GM19328 (cell line): ENCODE data around the gene ADGRE1.

Experiments
- ATAC-seq: cut with Tn5 transposase; IDR thresholded peaks from one replicate; pipeline ENCODE4 v1.9.1; 2021; ENCODE audit warnings: mild to moderate bottlenecking, moderate library complexity; ENCODE audit not compliant: unreplicated experiment

ADGRE1 gene

DNA sequence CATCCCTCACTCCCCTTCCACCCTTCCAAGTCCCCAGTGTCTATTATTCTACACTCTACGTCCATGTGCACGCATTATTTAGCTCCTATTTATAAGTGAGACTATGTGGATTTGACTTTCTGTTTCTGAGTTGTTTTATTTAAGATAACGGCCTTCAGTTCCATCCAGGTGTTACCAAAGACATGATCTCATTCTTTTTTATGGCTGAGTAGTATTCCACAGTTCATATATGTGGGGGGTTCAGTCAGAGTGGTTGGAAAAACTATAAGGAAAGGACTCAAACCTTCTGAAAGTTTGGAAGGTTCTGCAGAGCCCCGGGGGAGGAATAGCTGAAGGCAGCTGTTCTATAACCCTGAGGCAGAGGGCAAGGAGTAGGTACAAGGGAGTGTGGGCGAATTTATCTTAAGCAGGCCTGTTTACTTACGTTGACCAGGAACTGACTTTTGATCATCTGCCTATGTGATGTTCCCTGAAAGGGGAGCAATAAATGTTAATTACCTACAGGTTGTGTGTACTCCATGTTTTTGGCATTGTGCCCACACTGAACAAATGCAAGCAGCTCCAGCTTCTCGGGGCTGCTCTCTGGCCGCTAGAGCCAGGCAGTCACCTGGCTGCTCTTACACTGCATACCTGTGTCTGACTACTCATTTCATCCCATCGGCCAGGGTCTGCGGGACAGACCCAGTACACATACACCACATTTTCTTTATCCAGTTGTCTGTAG, 13.5 kb upstream of the ADGRE1 start:
- ATAC-seq: no peak

DNA sequence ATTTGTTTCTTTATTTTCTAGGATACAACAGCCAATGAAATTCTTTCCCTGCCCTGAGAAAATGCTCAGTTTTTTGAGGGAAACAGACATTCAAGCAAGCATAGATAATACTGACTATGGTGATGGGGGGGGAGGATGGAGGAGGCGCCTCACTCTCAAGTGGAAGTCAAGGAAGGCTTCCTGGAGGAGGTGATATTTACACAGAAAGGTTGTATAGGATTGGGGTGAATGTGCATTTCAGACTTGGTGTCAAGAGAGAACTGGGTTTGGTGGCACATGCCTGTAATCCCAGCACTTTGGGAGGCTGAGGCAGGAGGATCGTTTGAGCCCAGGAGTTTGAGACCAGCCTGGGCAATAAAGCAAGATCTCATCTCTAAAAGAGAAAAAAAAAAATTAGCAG, 12.2 kb upstream of the ADGRE1 start:
- ATAC-seq: no peak

DNA sequence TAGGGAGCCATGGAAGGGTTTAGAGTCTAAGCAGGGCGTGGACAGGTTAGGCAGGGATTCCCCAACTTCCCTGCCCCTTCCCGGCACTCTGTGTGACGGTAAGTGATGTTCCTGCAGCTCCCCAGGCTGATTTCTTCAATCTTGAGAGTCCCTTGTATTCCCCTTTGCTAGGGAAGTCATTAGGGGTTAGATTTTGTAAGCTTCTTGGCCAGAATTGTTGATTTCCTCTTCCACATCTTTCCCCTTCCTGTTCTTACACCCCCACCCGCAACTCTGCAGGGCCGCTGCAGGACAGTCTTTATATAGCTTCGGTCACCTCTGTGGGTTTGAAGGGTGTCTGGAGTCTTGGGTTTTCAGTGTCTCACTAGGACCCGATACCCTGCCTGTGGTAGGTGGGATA, 10.6 kb upstream of the ADGRE1 start:
- ATAC-seq: no peak

DNA sequence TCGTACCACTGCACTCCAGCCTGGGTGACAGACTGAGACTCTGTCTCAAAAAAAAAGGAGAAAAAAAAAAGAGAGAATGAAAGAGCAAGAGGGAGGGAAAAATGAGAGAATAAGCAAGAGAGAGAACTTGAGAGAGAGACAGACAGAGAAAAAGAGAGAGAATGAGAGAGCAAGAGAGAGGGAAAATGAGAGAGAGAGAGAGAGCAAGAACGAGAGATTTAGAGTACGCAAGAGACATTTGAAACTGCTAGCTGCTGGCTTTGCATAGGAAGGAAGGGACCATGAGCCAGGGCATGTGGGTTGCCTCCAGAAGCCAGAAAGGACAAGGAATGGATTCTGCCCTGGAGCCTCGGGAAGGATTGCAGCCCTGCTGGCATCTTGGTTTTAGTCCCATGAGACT, 9.6 kb upstream of the ADGRE1 start:
- ATAC-seq: no peak

DNA sequence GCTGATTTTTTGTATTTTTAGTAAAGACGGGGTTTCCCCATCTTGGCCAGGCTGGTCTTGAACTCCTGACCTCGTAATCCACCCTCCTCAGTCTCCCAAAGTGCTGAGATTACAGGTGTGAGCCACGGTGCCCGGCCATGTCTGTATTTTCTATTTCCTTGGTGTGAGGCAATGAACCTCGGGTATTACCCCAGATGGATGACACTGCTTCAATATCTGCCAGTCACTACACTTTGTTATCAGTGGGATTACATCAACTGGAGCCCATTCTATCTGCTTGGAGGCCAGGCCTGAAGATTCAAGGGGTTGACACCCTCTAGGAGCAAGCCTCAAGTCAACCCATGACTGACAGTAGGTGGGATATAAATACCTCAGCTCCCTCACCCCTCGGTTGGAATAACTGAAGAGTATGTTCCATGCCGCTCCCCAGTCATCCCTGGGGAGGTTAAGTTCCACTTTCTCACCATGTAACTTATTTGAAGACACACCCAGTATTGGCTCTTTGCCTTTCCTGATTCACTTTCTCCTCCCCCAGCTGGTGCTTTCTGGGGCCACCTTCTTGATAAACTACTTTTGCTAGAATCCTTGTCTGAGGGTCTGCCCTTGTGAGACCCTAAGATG, 992 bp upstream of the ADGRE1 start:
- ATAC-seq: no peak

DNA sequence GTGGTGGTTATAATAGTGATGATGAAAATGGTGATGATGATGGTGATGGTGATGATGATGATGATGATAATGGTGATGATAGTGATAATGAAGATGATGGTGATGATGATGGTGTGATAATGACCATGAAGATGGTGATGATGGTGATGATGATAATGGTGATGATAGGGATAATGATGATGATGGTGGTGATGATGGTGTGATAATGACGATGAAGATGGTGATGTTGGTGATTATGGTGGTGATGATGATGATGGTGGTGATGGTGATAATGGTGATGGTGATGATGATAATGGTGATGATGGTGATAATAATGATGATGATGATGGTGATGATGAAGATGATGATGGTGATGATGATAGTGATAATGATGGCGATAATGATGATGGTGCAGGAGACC, 1.6 kb downstream of the ADGRE1 start:
- no peak for ATAC-seq

DNA sequence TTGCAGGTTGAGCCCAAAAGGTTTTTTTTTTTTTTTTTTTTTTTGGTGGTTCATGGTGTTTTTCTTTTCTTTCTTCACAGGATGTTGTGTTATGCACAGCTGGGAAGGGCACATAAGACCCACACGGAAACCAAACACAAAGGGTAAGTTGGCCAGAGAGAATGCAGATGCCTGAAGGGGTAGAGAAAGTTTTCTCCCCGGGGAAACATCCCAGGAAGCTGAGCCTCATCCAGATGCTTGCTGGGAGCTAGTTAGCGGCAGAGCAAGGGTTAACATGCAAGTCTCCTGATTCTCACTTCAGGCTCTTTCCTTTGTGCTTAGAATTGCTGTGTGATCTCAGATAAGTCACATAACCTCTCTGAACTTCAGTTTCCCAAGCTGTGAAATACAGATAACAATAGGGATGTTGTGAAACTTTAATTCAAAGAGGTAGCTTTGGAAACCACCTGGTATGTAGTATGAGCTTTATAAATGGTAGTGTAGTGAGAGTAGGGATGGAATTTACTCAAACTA, 3.1 kb downstream of the ADGRE1 start:
- ATAC-seq: no peak

DNA sequence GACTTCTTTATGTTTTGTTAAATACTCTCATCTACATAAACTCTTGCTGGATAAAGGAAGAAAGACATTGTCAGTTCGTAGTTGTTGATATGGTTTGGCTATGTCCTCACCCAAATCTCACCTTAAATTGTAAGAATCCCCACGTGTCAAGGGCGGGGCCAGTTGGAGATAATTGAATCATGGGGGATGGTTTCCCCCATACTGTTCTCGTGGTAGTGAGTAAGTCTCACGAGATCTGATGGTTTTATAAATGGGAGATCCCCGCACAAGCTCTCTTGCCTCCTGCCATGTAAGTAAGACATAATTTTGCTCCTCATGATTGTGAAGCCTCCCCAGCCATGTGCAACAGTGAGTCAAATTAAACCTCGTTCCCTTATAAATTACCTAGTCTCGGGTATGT, 3.6 kb downstream of the ADGRE1 start:
- ATAC-seq: no peak

DNA sequence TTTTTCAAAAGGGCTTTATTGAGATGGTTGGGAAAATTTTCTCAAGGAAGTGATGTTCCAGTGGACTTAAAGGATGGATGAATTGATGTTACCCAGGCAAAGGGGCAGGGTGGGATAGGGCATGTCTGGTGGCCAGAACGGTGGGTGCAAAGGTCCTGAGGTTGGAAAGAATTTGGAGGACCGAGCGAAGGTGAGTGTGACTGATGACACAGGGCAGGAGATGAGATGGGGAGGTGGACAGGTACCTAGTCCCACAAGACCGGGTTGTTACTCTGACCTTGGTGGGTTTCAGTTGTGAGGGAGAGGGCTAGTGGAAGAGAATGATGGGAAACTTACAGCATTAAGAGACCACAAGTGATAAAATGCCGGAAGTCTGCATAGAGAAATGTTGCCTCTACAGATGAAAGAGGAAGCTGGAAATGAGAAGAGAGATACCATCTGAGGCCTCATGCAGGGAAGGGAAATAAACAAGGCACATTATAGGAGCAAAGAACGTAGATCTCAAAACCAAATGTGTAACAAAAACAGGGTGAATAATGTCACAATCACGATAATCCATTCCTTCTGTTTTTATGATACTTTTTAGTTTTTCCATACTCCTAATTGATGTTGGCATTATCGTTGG, 4.5 kb downstream of the ADGRE1 start:
- ATAC-seq: no peak

DNA sequence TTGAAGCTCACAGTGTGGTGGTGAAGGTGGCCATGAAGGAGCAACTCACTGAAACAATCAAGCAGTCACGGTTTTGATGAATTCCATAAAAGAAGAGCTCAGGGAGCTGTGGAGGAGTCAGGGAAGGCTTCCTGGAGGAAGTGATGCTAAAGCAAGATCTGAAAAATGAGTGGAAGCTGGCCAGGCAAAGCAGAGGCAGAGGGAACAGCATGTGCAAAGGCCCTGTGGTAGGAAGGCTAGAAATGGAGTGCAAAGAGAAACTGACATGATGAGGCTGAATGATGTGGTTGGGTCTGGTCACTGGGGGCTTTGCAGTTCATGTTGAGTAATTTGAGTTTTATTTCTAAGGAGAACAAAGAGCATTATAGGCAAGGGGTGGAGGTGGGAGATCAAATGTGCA, 6.9 kb downstream of the ADGRE1 start:
- ATAC-seq: no peak

DNA sequence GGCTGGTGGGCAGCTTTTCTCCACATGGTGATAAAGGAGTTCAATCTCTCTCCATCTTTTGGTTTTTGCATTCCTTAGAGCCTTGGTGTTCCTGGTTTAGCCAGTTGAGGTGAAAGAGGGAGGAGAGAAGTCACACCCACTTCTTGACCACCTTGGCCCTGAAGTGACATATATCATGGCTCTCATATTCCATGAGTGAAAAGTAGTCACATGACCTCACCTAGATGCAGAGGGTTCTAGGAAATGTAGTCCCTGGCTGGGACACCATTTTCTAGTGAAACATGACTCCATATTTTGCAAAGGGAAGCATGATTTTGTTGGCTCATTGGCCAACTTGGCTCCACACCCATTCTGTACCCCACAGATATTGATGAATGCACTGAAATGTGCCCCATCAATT, 16.1 kb downstream of the ADGRE1 start:
- ATAC-seq: no peak

DNA sequence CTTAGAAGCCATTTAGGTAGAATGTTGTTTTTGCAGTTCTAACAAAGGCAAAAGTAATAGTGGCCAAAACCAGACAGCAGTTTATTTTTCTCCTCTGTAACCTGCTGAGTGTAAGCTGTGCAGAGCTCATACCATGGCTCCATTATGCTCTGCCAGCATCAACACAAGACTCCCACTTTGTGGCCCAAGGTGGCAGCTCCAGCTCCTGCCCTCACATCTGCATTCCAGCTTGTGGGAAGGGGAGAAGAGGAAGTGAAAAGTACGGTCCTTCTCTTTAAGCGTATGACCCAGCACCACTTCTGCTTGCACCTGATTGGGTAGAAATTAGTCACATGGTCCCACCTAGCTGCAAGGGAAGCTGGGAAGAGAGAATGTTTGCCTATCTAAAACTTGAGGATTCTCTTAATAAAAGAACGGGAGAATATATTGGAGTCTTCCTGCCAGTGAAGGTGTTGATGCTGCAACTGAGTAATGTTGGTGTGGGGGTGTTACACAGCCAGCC, 19.2 kb downstream of the ADGRE1 start:
- ATAC-seq: no peak

DNA sequence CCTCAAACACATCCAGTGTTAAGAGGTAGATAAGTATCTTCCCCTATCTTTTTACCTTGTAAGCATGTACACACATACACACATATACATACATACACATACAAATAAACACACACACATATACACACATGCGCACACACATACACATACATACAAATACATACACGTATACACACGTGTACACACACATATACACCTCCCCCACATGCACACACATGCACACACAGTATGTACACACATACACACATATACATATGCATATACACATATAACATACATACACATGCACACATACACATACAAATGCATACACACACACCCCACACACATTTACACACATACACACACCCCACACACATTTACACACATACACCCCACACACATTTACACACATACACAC, 24.1 kb downstream of the ADGRE1 start:
- no peak for ATAC-seq

DNA sequence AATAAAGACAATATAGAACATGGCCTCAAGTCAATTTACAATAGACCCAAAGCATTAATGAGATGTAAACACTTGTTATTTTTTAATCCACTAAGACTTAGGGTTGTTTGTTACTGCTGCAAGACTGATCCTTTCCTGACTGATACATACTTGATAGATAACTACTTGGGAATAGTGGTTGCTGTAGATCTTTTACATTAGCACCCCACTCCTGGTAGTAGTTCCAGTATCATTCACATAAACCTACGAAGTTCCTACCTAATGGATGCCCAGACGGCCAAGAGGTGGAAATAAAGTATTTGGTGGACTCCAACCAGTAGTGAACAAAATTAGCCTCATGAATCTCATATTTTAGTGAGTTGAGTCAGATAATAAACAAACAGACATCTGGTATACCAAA, 26.9 kb downstream of the ADGRE1 start:
- ATAC-seq: no peak

DNA sequence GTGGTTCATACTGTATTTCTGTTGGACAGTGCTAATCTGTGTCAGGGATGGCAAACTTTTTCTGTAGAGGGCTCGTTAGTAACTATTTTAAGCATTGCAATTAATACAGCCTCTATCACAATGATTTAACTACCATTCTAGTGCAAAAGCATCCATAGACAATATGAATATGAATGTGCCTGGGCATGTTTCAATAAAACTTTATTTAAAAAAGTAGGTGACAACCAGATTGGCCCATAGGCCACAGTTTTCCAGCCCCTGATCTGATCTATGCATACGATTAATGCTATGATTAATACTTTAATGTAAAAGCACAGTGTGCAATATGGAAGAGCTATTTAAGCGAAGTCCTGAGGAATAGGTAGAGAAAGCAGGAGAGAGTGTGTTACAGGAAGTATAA, 29.6 kb downstream of the ADGRE1 start:
- ATAC-seq: no peak

DNA sequence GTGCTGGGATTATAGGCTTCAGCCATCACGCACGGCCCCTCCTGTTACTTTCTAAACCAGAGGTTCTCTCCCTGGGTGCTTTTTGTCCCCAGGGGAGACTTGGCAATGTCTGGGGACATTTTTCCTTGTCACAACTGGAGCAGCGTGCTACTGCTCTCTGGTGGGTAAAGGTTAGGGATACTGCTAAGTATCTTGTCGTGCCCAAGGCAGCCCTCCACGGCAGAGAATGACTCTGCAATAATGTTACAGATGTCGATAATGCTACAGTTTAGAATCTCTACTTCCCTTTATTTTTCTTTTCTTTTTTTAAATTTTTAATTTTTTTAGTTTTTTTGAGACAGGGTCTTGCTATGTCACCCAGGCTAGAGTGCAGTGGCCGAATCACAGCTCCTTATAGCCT, 38.0 kb downstream of the ADGRE1 start:
- ATAC-seq: no peak

DNA sequence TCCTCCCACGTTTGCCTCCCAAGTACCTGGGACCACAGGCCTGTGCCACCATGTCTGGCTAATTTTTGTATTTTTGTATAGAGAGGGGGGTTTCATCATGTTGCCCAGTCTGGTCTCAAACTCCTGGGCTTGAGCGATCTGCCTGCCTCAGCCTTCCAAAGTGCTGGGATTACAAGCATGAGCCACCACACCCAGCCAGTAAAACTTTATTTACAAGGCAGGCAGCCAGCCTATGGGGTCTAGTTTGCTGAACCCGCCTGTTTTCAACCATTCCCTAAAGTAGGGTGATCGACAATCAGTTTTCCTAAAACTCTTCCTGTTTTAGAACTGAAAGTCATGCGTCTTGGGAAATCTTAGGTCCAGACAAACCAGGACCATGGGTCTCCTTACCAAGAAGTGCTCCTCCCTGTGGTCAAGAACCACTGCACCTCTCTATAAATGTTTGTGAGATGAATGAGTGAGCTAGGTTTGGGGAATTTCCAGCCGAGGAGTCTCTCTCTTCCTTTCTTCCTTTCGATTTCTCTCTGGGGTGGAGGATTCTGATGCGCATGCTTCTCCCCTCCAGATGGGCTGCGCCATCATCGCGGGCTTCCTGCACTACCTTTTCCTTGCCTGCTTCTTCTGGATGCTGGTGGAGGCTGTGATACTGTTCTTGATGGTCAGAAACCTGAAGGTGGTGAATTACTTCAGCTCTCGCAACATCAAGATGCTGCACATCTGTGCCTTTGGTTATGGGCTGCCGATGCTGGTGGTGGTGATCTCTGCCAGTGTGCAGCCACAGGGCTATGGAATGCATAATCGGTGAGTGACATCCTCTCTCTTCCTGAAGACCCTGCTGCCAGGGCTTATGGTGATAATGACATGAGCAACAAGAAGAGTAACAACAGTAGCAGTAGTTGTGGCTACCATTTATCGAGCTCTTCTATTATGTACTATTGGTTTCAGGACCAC, 38.7 kb downstream of the ADGRE1 start:
- no peak for ATAC-seq

DNA sequence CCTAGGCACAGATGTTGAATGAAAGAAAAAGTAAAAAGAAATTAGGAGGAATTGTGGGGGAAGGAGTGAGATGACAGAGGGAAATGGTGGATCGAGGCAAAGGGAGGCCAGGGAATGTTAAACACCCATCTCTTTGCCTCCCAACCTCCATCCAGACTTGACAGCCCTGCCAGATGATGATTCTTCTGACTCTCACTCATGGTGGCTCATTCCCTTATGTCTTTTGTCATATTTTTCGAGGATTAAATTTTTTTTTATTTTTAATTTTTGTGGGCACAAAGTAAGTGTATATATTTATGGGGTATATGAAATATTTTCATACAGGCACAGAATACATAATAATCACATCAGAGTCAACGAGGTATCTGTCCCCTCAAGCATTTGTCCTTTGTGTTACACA, 42.8 kb downstream of the ADGRE1 start:
- ATAC-seq: no peak

DNA sequence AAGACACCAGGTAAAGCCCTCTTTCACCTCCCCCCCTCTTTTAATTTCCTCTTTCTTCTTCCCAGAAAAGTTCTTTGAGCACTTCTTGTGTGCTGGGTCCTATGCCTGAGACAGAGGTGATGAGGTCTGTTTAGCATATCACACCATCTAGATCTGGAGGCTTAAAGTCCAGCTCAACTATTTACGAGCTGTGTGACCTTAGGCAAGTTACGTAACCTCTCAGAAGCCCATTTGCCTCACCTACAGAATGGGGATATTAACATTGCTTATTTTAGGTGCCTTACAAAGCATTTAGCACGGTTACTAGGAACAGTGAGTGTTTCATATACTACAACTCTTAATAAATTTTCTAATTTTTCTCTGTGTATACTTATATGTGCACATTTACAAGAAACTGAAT, 47.7 kb downstream of the ADGRE1 start:
- ATAC-seq: no peak

DNA sequence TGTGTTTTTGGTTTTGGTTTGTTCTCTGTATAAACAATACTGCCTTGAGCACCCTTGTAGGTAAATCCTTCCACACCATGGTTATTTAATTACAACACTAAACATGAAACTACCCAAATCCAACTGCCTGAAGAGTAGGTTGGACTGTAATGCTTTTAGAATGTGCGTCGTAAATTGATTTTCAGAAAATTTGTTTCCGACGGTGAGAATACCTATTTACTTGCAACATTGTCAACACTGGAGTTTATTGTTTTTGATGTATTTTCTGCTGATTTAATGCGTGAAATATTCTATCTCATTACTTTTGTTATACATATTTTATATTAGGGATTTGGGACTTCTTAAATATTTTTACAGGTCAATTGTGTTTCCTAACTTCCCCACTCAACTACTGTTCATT, 48.2 kb downstream of the ADGRE1 start:
- no peak for ATAC-seq

DNA sequence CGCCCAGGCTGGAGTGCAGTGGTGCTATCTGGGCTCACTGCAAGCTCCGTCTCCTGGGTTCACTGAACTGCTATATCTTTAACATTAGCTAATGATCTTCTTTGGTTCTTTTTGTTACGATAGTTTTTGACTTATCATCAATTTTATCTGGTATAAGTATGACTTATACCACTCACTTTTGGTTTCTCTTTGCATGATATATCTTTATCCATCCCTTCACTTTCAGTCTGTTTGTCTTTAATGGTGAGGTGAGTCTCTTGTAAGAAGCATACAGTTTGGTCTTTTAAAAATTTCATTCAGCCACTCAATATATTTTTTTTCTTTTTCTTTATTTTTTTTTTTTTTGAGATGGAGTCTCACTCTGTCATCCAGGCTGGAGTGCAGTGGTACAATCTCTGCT, 58.4 kb downstream of the ADGRE1 start:
- ATAC-seq: no peak
